GM23338 (cell line): ENCODE measurements around the gene EGFL6. TPM values are rescaled to one million over a fixed set of nuclear protein-coding genes. Genes with fewer than 3 reads are reported as not detected.

ENCODE experiments used
- ATAC-seq: fragments of 200-7000 bp; cut with Tn5 transposase; 3 replicates; pipeline ENCODE4 v1.9.1; 2020
- DNase-seq: peaks from one replicate; pipeline ENCODE4 v3.0.0-alpha.2; 2015; ENCODE audit warnings: low spot score
- H2AFZ ChIP-seq: fragments of 200-600 bp; sonication (generic); 2 replicates; pipeline ENCODE4 v1.8.0; 2016; ENCODE audit warnings: antibody characterized with exemption, mild to moderate bottlenecking, moderate library complexity
- H3F3A ChIP-seq: fragments of 200-600 bp; sonication (generic); replicated peaks from 2 replicates; pipeline ENCODE4 v1.8.0; 2017; ENCODE audit warnings: antibody characterized with exemption, mixed run types, low read depth
- H3K27ac ChIP-seq: fragments of 200-600 bp; sonication (generic); 2 replicates; pipeline ENCODE4 v1.6.1; 2016; ENCODE audit warnings: low read depth
- H3K27me3 ChIP-seq: fragments of 200-600 bp; sonication (generic); 2 replicates; pipeline ENCODE4 v1.8.0; 2016; ENCODE audit warnings: mild to moderate bottlenecking, mixed run types, moderate library complexity; ENCODE audit not compliant: insufficient read depth
- H3K36me3 ChIP-seq: fragments of 200-600 bp; sonication (generic); 2 replicates; pipeline ENCODE4 v1.8.0; 2016; ENCODE audit warnings: mild to moderate bottlenecking; ENCODE audit not compliant: insufficient read depth
- H3K4me1 ChIP-seq: fragments of 200-600 bp; sonication (generic); 2 replicates; pipeline ENCODE4 v1.8.0; 2016; ENCODE audit warnings: mild to moderate bottlenecking, moderate library complexity; ENCODE audit not compliant: insufficient read depth
- H3K4me2 ChIP-seq: fragments of 200-600 bp; sonication (generic); 2 replicates; pipeline ENCODE4 v1.7.1; 2017; ENCODE audit warnings: mixed run types
- H3K4me3 ChIP-seq: fragments of 200-600 bp; sonication (generic); 2 replicates; pipeline ENCODE4 v1.6.1; 2016; ENCODE audit warnings: mixed run types
- H3K79me2 ChIP-seq: fragments of 200-600 bp; sonication (generic); replicated peaks from 2 replicates; pipeline ENCODE4 v1.8.0; 2017; ENCODE audit warnings: mild to moderate bottlenecking; ENCODE audit not compliant: insufficient read depth
- H3K9me2 ChIP-seq: fragments of 200-600 bp; sonication (generic); 2 replicates; pipeline ENCODE4 v1.8.0; 2017; ENCODE audit not compliant: insufficient read depth
- H4K20me1 ChIP-seq: fragments of 200-600 bp; sonication (generic); replicated peaks from 2 replicates; pipeline ENCODE4 v1.8.0; 2017; ENCODE audit warnings: mild to moderate bottlenecking; ENCODE audit not compliant: insufficient read depth
- H3K27ac Mint-ChIP-seq: 2 replicates; pipeline ENCODE4 v1.8.0; 2020; ENCODE audit warnings: inconsistent platforms, mild to moderate bottlenecking, moderate library complexity, mixed read lengths
- H3K27me3 Mint-ChIP-seq: 3 replicates; pipeline ENCODE4 v1.8.0; 2022; ENCODE audit warnings: low read depth, mild to moderate bottlenecking, moderate library complexity, mixed read lengths, inconsistent platforms; ENCODE audit not compliant: insufficient read depth, poor library complexity
- H3K36me3 Mint-ChIP-seq: 3 replicates; pipeline ENCODE4 v1.8.0; 2021; ENCODE audit warnings: low read depth, mild to moderate bottlenecking, inconsistent platforms, moderate library complexity, mixed read lengths
- H3K4me1 Mint-ChIP-seq: 3 replicates; pipeline ENCODE4 v1.8.0; 2020; ENCODE audit warnings: mild to moderate bottlenecking, inconsistent platforms, mixed read lengths
- H3K4me3 Mint-ChIP-seq: 3 replicates; pipeline ENCODE4 v1.8.0; 2021; ENCODE audit warnings: moderate library complexity, mild to moderate bottlenecking, inconsistent platforms, mixed read lengths
- H3K9me3 Mint-ChIP-seq: 3 replicates; pipeline ENCODE4 v1.8.0; 2020; ENCODE audit warnings: moderate library complexity, mild to moderate bottlenecking, inconsistent platforms, mixed read lengths
- CTCF ChIP-seq, 2 experiments: fragments of 200-600 bp in 1 of 2; sonication (generic) in 1 of 2; conservative IDR thresholded peaks; 2 replicates each; pipeline versions ENCODE4 v1.5.1 to v1.6.1; 2016 to 2017; ENCODE audit warnings: antibody characterized with exemption in 2 of 2, low read depth in 2 of 2, mild to moderate bottlenecking in 2 of 2, moderate library complexity in 1 of 2
- ETS1 ChIP-seq: IDR thresholded peaks from 2 replicates; pipeline ENCODE4 v1.6.1; 2016; ENCODE audit warnings: antibody characterized with exemption
- EZH2 ChIP-seq: fragments of 200-600 bp; sonication (generic); IDR thresholded peaks from one replicate; pipeline ENCODE4 v1.8.0; 2017; ENCODE audit warnings: antibody characterized with exemption, mild to moderate bottlenecking, low read depth; ENCODE audit not compliant: unreplicated experiment
- EZH2phosphoT487 ChIP-seq: fragments of 200-600 bp; sonication (generic); IDR thresholded peaks from one replicate; pipeline ENCODE4 v1.8.1; 2018; ENCODE audit warnings: antibody characterized with exemption; ENCODE audit not compliant: unreplicated experiment
- JUNB ChIP-seq: IDR thresholded peaks from one replicate; pipeline ENCODE4 v1.6.1; 2016; ENCODE audit warnings: antibody characterized with exemption; ENCODE audit not compliant: unreplicated experiment
- NANOG ChIP-seq: IDR thresholded peaks from 2 replicates; pipeline ENCODE4 v1.6.1; 2016; ENCODE audit warnings: antibody characterized with exemption, borderline replicate concordance
- POLR2AphosphoS5 ChIP-seq: IDR thresholded peaks from 2 replicates; pipeline ENCODE4 v1.6.1; 2016; ENCODE audit warnings: antibody characterized with exemption, low read depth
- REST ChIP-seq: IDR thresholded peaks from one replicate; pipeline ENCODE4 v1.6.1; 2018; ENCODE audit warnings: antibody characterized with exemption; ENCODE audit not compliant: unreplicated experiment
- STAT1 ChIP-seq: IDR thresholded peaks from one replicate; pipeline ENCODE4 v1.6.1; 2016; ENCODE audit warnings: antibody characterized with exemption; ENCODE audit not compliant: unreplicated experiment
- ZNF114 ChIP-seq: fragments of 250-450 bp; sonication (Bioruptor Pico); IDR thresholded peaks from 2 replicates; pipeline ENCODE4 v1.5.0; 2020; ENCODE audit warnings: mild to moderate bottlenecking, moderate library complexity
- ZNF331 ChIP-seq: fragments of 250-450 bp; sonication (Bioruptor Pico); IDR thresholded peaks from 2 replicates; pipeline ENCODE4 v1.5.0; 2020; ENCODE audit warnings: low read depth, mild to moderate bottlenecking, moderate library complexity
- polyA plus RNA-seq: library from polyadenylated mRNA; unstranded; fragments of >200 nt; fragmentation: Nextera tagmentation; extraction: Ambion mirVana; gene quantifications from 2 replicates; pipeline ENCODE4 v1.2.1, GENCODE V29; 2016
- total RNA-seq: library from RNA; depleted of rRNA; stranded (reverse); fragments of >200 nt; shearing (Covaris generic); gene quantifications from 2 replicates; pipeline ENCODE4 v1.2.3, GENCODE V29; 2014
- TF ChIP-seq, protein P1 (sequence below): fragments of 250-450 bp; sonication (Bioruptor Pico); IDR thresholded peaks from 2 replicates; pipeline ENCODE4 v1.5.0; 2020; ENCODE audit warnings: mild to moderate bottlenecking, moderate library complexity

The EGFL6 gene
- total and polyA plus RNA-seq, 2 experiments from 2014 or later = 1.2 to 2.6 TPM

- Histone ChIP-seq H3K9me2 (no peaks in the 10 kb centered on the region), H3K27me3 (no peaks in the 10 kb centered on the region), H3K36me3 (no peaks in the 10 kb centered on the region), H3K79me2 (no peaks in the 10 kb centered on the region), H3K4me3 (no peak overlapping the region), H4K20me1 (no peaks in the 10 kb centered on the region), H3F3A (no peaks in the 10 kb centered on the region), H3K4me1 (no peaks in the 10 kb centered on the region), H3K27ac (no peak overlapping the region), H2AFZ (no peak overlapping the region), H3K4me2 (no peak overlapping the region)
- H3K9me3 Mint-ChIP-seq = no peaks in the 10 kb centered on the region
- no peak overlapping the region for H3K4me3 Mint-ChIP-seq
- peaks cover 2% of the 10 kb centered on the region; the same call in 1 of the 3 replicates for H3K4me1 Mint-ChIP-seq
- H3K27ac Mint-ChIP-seq = no peak overlapping the region
- H3K36me3 Mint-ChIP-seq = no peaks in the 10 kb centered on the region
- H3K27me3 Mint-ChIP-seq = no peaks in the 10 kb centered on the region
- DNase-seq (no peak), ATAC-seq (no peak)
- no peak for TF ChIP-seq POLR2AphosphoS5
- TF ChIP-seq CTCF (conservative IDR thresholded peaks at IDR 0.05; ENCODE audit: low read depth in 2 of 2) = no peak
- TF ChIP-seq ZNF331 = no peak
- TF ChIP-seq JUNB = no peak
- no peak for TF ChIP-seq STAT1
- TF ChIP-seq EZH2 = no peak
- TF ChIP-seq ETS1 = no peak
- no peak for TF ChIP-seq NANOG
- no peak for TF ChIP-seq ZNF114 (CRISPR knock-in tag)
- TF ChIP-seq REST = no peak
- TF ChIP-seq EZH2phosphoT487 = no peak
- TF ChIP-seq, protein P1, sequence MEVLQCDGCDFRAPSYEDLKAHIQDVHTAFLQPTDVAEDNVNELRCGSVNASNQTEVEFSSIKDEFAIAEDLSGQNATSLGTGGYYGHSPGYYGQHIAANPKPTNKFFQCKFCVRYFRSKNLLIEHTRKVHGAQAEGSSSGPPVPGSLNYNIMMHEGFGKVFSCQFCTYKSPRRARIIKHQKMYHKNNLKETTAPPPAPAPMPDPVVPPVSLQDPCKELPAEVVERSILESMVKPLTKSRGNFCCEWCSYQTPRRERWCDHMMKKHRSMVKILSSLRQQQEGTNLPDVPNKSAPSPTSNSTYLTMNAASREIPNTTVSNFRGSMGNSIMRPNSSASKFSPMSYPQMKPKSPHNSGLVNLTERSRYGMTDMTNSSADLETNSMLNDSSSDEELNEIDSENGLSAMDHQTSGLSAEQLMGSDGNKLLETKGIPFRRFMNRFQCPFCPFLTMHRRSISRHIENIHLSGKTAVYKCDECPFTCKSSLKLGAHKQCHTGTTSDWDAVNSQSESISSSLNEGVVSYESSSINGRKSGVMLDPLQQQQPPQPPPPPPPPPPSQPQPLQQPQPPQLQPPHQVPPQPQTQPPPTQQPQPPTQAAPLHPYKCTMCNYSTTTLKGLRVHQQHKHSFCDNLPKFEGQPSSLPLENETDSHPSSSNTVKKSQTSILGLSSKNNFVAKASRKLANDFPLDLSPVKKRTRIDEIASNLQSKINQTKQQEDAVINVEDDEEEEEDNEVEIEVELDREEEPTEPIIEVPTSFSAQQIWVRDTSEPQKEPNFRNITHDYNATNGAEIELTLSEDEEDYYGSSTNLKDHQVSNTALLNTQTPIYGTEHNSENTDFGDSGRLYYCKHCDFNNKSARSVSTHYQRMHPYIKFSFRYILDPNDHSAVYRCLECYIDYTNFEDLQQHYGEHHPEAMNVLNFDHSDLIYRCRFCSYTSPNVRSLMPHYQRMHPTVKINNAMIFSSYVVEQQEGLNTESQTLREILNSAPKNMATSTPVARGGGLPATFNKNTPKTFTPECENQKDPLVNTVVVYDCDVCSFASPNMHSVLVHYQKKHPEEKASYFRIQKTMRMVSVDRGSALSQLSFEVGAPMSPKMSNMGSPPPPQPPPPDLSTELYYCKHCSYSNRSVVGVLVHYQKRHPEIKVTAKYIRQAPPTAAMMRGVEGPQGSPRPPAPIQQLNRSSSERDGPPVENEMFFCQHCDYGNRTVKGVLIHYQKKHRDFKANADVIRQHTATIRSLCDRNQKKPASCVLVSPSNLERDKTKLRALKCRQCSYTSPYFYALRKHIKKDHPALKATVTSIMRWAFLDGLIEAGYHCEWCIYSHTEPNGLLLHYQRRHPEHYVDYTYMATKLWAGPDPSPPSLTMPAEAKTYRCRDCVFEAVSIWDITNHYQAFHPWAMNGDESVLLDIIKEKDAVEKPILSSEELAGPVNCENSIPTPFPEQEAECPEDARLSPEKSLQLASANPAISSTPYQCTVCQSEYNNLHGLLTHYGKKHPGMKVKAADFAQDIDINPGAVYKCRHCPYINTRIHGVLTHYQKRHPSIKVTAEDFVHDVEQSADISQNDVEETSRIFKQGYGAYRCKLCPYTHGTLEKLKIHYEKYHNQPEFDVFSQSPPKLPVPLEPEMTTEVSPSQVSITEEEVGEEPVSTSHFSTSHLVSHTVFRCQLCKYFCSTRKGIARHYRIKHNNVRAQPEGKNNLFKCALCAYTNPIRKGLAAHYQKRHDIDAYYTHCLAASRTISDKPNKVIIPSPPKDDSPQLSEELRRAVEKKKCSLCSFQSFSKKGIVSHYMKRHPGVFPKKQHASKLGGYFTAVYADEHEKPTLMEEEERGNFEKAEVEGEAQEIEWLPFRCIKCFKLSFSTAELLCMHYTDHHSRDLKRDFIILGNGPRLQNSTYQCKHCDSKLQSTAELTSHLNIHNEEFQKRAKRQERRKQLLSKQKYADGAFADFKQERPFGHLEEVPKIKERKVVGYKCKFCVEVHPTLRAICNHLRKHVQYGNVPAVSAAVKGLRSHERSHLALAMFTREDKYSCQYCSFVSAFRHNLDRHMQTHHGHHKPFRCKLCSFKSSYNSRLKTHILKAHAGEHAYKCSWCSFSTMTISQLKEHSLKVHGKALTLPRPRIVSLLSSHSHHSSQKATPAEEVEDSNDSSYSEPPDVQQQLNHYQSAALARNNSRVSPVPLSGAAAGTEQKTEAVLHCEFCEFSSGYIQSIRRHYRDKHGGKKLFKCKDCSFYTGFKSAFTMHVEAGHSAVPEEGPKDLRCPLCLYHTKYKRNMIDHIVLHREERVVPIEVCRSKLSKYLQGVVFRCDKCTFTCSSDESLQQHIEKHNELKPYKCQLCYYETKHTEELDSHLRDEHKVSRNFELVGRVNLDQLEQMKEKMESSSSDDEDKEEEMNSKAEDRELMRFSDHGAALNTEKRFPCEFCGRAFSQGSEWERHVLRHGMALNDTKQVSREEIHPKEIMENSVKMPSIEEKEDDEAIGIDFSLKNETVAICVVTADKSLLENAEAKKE = no peak
Observed at GRCh38 chrX:13590207-13590606, 20.8 kb downstream of the EGFL6 start.
